ENCODE data around the gene MMP24.
"Not testable (repeated sequence)": the region's sequence is repeated elsewhere in the genome, so short reads cannot be mapped to it uniquely, and the experiment has no call there.

The MMP24 gene

DNA sequence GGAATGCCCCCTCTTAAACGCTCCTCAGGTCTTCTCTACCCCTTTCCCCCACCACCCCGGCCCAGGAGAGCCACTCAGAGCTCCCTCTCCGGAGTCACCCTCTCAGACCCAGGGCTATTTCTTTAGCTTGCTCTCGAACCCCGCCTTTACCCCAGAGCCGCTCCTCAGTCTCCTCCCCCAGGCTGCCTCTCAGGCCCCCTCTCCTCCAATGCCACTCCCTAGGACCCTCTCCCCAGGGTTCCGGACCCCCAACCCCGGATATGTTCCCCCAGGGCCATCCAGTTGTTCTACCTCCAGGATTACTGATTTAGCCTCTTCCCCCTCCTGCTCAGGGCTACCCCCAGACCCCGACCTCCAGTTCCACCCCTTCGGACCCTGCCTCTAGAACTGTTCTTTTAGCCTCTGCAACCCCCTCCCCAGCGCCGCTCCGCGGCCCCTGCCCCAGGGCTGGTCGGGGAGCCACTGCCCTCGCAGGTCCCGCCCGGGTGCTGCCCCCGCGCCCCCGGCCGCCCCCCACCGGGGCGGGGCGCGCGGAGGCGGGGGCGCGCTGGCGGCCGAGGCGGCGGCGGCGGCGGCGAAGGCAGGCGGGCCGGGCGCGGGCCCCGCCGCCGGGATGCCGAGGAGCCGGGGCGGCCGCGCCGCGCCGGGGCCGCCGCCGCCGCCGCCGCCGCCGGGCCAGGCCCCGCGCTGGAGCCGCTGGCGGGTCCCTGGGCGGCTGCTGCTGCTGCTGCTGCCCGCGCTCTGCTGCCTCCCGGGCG lies at the start of gene MMP24:
TSS of gene MMP24 (plus strand) at position 565 of the 758 bp plus-strand sequence. CDS start at position 614, 49 bp downstream.
- DNase-seq, result no peak

DNA sequence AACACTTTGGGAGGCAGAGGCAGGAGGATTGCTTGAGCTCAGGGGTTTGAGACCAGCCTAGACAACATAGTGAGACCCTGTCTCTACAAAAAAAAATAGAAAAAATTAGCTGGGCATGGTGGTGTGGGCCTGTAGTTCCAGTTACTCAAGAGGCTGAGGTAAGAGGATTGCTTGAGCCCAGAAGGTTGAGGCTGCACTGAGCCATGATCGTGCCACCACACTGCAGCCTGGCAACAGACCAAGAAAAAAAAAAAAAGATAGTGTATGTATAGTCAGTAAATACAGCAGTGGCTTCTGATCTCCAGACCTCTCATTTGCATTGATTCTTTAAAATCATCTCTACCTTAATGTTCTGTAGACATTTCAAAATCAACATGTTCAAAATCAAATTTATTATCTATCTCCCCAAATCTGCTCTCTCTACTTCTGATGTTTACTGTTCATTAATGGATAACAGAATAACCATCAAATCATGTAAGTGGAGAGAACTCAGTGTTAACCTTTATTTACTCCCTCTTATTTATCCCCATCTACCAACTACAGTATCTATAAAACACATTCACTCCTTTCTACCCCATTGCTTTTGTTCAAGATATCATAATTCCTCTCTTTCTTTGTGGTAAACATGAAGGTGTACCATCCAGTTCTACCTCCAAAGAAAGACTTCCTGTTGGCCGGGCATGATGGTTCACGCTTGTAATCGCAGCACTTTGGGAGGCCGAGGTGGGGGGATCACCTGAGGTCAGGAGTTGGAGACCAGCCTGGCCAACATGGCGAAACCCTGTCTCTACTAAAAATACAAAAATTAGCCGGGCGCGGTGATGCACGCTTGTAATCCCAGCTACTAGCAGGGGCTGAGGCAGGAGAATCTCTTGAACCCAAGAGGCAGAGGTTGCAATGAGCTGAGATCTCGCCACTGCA lies 46.9 kb upstream of the MMP24 start:
- DNase-seq, result no peak

DNA sequence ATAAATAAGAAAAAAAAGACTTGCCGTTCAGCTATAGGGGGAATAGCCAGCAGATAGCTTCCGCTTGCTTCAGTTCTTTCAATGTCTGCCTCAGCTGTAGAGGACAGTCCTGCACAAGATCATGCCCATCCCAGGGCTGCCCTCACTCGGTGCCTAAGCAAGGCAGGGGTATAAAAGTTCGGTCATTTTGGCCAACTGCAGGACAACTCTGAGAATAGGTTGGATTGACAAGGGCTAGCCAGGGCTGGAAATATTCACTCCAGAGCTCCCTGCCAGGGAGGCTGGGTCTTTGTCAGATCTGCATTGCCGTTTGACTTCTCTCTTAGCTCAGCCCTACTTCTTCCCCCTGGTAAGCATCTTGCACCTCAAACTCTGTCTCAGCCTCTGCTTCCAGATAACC lies 46.2 kb upstream of the MMP24 start:
- no peak for DNase-seq

DNA sequence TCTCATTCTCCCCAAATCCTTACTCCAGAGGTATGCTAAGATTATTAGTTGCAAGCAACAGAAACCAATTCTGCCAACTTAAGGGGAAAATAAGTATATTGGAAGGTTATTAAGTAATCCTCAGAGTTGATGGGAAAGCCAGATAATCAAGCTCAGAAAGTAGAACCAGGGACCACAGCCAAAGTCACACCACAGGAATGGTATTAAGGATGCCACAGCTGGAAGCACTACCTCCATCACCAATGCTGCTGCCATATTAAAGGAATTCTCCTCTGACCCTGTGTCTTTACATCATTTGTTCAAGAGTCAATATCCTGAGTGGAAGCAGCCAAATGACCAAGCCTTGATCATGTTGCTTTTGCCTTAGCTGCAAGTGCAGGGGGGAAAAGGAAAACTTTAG lies 44.8 kb upstream of the MMP24 start:
- no peak for DNase-seq

DNA sequence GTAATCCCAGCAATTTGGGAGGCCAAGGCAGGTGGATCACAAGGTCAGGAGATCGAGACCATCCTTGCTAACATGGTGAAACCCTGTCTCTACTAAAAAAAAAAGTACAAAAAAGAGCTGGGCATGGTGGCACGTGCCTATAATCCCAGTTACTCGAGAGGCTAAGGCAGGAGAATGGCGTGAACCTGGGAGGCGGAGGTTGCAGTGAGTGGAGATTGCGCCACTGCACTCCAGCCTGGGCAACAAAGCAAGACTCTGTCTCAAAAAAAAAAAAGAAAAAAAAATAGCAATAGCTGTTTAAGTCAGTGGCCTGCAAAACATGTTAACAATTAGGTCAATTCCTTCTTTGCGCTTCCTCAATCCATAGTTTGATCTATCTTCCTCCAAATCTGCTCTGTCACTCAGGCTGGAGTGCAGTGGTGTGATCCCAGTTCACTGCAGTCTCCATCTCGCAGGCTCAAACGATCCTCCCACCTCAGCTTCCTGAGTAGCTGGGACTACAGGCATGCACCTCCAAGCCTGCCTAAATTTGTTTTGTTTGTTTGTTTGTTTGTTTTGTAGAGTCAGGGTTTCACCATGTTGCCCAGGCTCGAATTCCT lies 39.7 kb upstream of the MMP24 start:
- not testable (repeated sequence) for DNase-seq

DNA sequence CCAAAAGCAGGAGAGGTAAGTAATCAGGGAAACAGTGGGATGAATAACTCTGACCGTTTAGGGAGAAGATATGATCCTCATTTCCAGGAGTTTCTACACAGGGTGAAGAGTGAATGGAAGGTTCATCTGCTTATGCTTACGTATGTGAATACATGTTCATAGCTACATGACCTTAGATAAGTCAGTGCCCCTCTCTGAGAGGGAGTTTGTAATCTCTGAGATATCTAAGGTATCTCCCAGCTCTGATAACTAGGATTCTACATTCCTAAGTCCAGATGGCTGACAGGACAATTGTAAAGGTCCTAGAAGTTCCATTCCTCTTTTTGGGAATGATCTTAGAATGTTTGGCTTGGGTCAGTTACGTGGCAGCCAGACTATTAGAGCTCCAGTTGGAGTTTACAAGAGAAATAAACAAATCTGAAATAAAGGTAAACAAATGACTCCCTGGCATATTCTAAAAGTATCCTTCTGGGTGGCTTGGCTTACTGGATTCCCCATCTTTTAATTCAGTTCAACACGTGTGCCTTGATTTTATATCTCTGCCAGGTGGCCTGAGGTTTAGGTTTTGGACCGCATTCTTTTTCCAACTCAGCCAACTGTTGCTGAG lies 38.8 kb upstream of the MMP24 start:
- no peak for DNase-seq

DNA sequence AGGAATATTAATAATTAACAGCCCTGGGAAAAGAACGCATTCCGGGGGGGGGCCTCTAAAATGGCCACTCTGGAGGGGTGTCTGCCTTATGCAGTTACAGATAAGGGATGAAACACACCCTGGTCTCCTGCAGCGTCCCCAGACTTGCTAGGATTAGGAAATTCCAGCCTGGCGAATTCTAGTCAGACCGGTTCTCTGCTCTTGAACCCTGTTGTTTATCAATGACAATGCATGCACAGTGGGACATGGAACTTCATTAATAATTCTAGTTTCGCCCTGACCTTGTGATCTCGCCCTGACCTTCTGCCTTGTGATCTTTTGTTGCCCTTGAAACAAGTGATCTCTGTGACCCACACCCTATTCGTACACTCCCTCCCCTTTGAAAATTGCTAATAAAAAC lies 37.3 kb upstream of the MMP24 start:
- DNase-seq, result not testable (repeated sequence)

DNA sequence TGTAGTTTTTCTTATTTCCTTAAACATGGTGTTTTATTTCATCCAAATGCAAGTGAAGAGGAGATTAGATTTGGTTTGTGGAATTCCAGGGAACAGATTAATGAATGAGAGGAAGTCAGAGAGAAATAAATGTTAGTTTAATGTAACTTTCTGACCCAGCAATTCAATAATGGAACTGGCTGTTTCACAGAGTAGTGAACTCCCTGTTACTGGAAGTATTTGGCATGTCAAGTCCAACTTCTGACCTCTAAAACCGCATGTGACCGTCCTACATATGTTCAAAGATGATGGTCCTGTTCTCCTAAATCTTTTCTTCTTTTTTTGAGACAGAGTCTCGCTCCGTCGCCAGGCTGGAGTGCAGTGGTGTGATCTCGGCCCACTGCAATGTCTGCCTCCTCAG lies 35.9 kb upstream of the MMP24 start:
- no peak for DNase-seq

DNA sequence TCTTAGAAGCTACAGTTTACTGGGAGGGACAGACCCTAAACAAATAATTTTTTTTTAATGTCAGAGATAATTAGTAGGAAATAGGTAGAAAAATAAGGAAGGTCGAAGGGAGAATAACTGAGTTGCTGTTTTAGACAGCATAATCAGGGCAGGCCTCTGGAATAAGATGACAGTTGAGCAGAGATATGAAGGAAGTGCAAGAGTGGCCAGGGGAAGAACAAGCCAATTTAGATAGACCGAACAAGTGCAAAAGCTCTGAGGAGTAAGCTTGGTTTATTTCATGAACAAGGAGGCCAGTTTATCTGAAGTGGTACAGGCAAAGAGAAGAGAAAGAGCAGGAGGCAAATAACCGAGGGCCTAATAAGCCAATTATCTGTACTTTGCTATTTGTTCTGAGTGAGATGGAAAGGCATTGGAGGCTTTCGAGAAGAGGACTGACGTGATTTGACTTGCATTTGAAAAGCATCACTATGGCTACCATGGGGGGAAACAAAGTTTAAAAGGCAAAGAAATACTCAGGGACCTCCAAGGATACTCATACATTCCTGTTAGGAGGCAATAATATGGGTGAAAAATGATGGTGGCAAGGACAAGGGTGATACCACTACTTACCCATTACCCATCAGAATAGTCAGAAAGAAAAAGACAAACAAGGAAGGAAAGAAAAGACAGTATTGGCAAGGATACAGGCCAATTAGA lies 34.9 kb upstream of the MMP24 start:
- no peak for DNase-seq

DNA sequence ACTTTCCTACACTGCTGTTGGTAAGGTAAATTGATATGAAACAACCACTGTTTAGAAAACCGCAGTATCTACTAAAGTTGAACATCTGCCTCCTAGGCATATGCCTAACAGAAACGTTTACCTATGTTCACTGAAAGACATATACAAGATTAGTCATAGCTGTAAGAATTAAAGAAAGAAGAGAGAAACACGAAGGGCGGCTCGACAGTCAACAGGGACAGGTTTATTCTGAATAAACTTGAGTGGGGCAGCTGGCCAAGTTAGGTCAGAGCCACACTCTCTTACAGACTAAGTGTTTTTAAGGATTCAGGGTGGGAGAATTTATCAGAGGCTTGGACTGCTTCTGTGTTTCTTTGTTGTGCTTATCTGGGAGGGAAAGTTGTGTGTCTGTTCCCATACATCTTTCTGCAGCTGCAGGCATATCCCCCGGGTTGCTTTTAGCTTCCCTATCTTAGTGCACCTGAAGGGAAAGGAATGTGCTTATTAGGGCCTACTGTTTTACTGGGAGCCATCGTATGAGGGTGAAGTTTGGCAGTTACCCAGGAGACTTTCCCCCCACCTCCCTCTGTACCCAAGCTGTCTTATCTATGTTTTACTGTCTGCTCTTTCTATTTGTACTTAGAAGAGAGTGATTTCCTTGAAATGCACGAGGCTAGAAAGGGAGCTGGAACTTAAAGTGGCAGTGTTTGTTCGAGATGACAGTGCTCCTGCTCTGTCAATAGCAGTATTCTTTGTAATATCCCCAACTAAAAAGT lies 34.2 kb upstream of the MMP24 start:
- DNase-seq, result no peak

DNA sequence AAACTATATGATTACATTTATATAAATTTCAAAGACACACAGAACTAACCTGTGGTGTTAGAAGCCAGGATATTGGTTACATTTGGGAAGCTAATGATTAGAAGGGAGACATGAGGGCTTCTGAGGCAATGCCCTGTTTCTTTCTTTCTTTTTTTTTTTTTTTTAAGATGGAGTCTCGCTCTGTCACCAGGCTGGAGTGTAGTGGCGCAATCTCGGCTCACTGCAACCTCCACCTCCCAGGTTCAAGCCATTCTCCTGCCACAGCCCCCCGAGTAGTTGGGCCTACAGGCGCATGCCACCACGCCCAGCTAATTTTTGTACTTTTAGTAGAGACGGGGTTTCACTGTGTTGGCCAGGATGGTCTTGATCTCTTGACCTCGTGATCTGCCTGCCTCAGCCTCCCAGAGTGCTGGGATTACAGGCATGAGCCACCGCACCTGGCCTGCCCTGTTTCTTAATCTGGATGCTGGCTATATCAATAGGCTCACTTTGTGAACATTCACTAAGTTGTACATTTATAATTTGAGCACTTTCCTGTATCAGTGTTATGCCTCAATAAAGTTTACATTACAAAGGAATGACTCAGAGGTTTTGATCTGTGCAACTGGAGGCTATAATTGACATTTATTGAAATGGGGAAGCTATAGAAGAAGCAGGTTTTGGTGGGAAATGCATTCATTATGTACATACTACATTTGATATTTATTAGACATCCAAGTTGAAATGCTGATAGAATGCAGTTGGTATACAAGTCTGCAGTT lies 33.3 kb upstream of the MMP24 start:
- not testable (repeated sequence) for DNase-seq

DNA sequence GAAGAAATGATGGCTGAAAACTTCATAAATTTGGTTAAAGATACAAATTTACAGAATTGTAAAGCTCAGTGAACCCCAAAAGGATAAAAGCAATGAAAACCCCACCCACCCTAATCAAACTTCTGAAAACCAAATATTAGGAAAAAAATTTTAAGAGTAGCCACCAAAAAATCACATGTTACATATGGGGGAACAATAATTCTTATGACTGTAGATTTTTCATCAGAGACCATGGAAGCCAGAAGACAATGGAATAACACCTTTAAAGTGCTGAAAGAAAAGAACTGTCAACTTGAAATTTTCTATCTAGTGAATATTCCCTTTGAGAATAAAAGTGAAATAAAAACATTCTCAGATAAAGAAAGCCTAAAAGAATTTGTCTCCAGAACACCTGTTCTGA lies 30.2 kb upstream of the MMP24 start:
- DNase-seq, result no peak

DNA sequence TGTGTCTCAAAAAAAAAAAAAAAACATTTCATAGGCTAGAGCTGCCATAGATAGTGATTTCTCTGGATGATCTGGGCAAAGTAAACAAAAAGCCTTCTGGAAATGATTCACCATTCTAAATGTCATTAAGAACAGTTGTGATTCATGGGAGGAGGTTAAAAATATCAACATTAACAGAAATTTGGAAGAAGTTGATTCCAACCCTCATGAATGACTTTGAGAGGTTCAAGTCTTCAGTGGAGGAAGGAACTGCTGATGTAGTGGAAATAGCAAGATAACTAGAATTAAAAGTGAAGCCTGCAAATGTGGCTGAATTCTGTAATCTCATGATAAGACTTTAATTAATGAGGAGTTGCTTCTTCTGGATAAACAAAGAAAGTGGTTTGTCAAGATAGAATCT lies 26.8 kb upstream of the MMP24 start:
- DNase-seq, result no peak

DNA sequence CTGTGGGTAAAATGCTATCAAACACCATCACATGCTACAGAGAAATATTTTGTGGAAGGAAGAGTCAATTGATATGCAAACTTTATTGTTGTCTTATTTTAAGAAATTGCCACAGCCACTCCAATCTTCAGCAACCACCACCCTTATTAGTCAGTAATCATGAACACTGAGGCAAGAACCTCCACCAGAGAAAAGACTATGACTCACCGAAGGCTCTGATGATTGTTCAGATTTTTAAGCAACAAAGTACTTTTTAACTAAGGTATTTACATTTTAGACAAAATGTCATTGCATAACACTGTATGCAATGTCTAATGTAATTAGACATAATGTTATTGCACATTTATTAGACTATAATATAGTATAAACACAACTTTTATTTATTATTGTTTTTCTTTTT lies 26.2 kb upstream of the MMP24 start:
- no peak for DNase-seq

DNA sequence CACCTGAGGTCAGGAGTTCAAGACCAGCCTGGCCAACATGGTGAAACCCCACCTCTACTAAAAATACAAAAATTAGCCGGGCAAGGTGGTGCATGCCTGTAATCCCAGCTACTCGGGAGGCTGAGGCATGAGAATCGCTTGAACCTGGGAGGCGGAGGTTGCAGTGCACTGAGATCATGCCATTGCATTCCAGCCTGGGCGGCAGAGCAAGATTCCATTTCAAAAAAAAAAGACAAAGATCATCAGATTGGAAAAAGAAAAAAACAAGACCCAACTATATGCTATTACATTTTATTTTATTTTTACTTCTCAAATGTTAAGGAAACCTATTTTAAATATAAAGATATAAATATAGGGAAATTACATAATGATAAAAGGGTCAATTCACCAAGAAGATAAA lies 25.0 kb upstream of the MMP24 start:
- not testable (repeated sequence) for DNase-seq

DNA sequence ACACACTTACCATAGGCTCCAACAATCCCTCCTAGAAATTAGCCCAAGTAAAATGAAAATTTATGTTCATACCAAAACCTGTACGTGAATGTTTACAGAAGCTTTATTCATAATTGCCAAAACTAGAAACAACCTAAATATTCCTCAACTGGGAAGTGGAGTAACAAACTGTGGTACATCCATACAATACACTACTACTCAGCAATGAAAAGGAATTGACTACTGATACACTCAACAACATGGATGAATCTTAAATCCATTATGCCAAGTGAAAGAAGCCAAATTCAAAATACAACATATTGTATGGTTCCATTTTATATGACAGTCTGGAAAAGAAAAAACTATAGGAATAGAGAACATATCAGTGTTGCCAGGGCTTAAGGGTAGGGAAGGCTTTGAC lies 19.7 kb upstream of the MMP24 start:
- no peak for DNase-seq

DNA sequence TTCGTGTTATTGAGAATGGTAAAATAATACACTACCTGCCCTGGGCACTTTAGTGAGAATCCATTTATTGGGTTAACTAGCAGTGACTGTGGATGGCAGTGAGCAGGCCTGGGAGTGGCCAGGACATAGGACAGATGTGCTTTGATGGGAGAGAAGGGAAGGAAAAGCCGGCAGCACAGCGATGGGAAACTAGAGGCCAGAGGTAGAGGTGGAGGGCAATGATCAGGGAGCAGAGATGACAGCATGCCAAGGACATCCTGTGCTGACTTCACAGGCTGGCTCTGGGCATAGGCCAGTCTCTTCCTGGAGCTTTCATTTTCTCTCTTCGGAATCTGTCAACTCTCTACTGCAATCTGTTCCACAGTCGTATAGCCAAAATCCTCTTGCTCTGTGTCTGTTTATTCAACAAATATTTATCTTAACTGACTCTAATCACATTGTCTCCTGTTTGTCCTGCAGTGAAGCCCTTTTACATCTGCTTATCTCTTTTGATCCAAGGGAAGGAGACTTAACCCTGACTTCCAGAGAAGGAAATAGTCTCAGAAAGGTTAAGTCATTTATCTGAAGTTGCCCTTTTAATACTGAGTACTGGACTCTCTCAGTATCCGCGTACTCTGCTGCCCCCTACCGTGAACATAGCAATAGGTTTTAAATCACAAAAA lies 18.4 kb upstream of the MMP24 start:
- peak; percentile 73 to 74 for DNase-seq

DNA sequence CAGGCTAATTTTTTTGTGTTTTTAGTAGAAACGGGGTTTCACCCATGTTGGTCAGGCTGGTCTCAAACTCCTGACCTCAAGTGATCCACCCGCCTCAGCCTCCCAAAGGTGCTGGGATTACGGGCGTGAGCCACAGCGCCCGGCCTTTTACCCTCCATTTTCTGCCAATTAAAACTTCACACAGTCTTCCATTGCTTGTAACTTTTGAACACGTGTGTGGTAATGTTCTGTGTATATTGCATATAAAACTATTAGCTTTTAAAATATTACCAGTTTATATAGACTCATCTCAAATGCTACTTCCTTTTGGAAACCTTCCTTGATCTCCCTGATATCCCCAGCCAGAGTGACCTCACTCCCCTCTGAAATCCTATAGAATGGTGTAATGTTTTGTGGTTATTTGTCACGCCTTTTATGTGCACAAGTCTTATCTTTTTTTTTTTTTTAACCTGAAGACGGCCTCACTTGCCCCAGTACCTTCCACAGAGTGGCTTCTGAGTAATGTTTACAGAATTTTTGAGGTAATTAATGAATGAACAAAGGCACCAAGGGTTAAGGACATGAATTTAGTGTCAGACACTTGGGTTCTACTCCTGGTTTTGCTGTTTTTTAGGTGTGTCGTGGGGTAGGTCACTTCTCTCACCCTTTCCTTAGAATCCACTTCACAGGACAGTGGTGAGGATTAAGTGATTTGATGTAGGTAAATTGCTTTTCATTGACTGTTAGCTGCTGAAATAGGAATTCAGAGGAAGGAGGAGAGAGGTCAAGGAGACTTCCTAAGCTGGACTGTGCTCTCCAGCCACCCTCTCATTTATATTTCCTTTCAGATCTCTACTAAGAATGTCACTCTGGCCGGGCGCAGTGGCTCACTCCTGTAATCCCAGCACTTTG lies 11.2 kb upstream of the MMP24 start:
- no peak for DNase-seq

DNA sequence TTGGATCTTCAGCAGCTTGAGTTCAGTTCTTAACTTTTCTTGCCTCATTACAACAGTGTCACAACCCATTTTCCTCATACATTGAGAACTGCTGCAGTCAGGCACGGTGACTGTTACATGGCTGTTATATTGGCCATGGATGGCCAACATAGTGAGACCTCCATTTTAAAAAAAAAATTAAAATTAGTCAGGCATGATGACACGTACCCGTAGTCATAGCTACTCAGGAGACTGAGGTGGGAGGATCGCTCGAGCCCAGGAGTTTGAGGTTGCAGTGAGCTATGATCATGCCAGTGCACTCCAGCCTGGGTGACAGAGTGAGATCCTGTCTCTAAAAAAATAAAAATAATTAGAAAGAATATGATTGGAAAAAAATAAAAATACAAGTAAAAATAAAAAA lies 9.9 kb upstream of the MMP24 start:
- DNase-seq, result no peak

Data from AML-193 (cell line).